ENCODE results near the gene PLCD3. TPM values are rescaled to one million over a fixed set of nuclear protein-coding genes. Genes with fewer than 3 reads are reported as not detected.

PLCD3 gene
- total RNA-seq, 1 donor from 2014 or later: 79.4 TPM

- DNase-seq (ENCODE audit: low spot score) (peak; percentile 98), ATAC-seq (peak; percentile 98)
- intact Hi-C loops (cut with DNase I): no loop called here
Measured at GRCh38 chr17:45060797-45061605, 71.3 kb downstream of the PLCD3 start, which contains the start of gene NMT1. Gene NMT1, plus strand, starts transcription at chr17:45061317. Its CDS starts 13 bp downstream, at chr17:45061330.

GRCh38 chr17:45060382-45060796 lies 71.9 kb downstream of the PLCD3 start:
- intact Hi-C loops (cut with DNase I): no loop called here
- peak; percentile 57 for ATAC-seq
- DNase-seq (ENCODE audit: low spot score): no peak

Small RNA genes lying within 50 kb of the gene (microRNA-seq; reads per million reads assigned to microRNA genes)
- not detected for gene MIR6784

Other genes with a start within 250 kb of the PLCD3 start
- gene EFTUD2, start 233.1 kb downstream of the PLCD3 start, total RNA-seq: 75.2 TPM
- 9.2 TPM for gene GFAP, start 217.0 kb downstream of the PLCD3 start, total RNA-seq
- gene KIF18B, start 184.7 kb downstream of the PLCD3 start, total RNA-seq: 0.40 TPM
- gene C1QL1, start 164.2 kb downstream of the PLCD3 start, total RNA-seq: 6.0 TPM
- 40.9 TPM for gene DCAKD, start 80.9 kb downstream of the PLCD3 start, total RNA-seq
- 98.4 TPM for gene NMT1, start 71.2 kb downstream of the PLCD3 start, total RNA-seq
- 26.4 TPM for gene ACBD4, start 3.2 kb upstream of the PLCD3 start, total RNA-seq
- 39.1 TPM for gene HEXIM1, start 16.0 kb upstream of the PLCD3 start, total RNA-seq
- 6.8 TPM for gene HEXIM2, start 29.4 kb upstream of the PLCD3 start, total RNA-seq
- gene FMNL1, start 89.4 kb upstream of the PLCD3 start, total RNA-seq: 39.6 TPM
- not detected for gene SPATA32, start 129.6 kb upstream of the PLCD3 start, total RNA-seq
- gene MAP3K14, start 184.5 kb upstream of the PLCD3 start, total RNA-seq: 19.1 TPM

Data from sciatic nerve (tissue), 2 donors.